ENCODE results near the gene TMC1.

Gene TMC1

DNA sequence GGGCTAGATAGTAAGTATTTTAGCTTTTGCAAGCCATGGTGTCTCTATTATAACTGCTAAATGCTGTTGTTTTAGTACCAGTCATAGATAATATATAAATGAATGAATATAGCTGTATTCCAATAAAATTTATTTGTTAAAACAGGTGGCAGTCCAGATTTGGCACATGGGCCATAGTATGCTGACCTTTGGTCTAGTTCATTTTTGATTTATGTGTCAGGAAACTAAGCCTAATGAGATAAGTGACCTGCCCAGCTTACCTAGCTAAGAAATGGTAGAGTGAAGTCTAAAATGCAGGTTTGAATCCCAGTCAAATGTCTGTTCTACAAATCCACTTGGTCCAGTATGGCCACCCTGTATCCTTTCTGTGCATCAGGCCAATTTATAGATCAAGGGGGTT lies 292.1 kb downstream of the TMC1 start:
- DNase-seq (ENCODE audit: insufficient read length, low spot score) = no peak
- FAIRE-seq = no peak
- TF ChIP-seq, protein P1, sequence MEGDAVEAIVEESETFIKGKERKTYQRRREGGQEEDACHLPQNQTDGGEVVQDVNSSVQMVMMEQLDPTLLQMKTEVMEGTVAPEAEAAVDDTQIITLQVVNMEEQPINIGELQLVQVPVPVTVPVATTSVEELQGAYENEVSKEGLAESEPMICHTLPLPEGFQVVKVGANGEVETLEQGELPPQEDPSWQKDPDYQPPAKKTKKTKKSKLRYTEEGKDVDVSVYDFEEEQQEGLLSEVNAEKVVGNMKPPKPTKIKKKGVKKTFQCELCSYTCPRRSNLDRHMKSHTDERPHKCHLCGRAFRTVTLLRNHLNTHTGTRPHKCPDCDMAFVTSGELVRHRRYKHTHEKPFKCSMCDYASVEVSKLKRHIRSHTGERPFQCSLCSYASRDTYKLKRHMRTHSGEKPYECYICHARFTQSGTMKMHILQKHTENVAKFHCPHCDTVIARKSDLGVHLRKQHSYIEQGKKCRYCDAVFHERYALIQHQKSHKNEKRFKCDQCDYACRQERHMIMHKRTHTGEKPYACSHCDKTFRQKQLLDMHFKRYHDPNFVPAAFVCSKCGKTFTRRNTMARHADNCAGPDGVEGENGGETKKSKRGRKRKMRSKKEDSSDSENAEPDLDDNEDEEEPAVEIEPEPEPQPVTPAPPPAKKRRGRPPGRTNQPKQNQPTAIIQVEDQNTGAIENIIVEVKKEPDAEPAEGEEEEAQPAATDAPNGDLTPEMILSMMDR (IDR thresholded peaks at IDR 0.05; ENCODE audit: insufficient read depth, missing control alignments) = no peak

DNA sequence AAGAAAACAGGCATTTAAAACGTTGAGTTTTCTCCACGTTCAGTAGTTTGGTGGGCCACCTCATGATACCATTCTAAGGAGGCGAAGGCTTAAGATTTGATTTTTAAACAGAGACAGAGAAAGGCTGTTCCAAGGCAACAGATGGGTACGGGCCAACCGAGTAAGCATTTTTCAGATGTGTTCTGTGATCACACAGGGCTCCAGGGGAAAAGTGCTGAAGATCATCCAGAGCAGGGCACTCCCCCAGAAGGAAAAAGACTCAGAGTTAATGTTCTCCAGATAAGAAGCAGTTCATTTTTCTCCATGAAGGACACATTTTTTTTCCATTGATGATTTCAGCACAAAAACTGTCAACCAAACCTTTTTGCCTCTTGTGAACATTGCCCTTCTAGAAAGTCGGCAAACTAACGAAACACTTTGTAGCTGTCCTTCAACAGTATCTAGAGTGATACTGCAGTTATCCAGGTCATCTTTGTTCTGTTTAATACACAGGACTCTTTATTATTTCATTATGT lies 292.7 kb downstream of the TMC1 start:
- TF ChIP-seq, protein P1 (IDR thresholded peaks at IDR 0.05; ENCODE audit: insufficient read depth, missing control alignments) = no peak
- no peak for FAIRE-seq
- no peak for DNase-seq (ENCODE audit: insufficient read length, low spot score)

DNA sequence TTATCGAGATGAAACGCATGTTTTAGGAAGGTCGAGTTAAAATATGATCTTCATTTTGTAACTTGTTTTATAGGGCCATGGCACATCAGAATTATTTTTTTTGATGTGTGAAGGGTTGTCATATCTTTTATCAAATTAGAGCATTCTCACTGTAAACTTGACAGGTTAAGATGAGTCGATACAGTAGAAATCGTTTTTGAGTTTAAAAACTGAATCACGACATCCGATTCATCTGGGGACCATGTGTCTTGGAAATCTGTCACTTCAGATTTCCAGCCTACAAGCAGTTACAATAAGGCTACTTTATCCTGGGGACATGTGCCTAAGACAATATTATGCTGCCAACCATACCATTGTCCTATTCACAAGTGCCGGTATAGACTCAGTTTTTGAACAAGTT lies 295.3 kb downstream of the TMC1 start:
- FAIRE-seq (no peak), DNase-seq (ENCODE audit: insufficient read length, low spot score) (no peak)
- TF ChIP-seq, protein P1 (IDR thresholded peaks at IDR 0.05; ENCODE audit: insufficient read depth, missing control alignments) = no peak

DNA sequence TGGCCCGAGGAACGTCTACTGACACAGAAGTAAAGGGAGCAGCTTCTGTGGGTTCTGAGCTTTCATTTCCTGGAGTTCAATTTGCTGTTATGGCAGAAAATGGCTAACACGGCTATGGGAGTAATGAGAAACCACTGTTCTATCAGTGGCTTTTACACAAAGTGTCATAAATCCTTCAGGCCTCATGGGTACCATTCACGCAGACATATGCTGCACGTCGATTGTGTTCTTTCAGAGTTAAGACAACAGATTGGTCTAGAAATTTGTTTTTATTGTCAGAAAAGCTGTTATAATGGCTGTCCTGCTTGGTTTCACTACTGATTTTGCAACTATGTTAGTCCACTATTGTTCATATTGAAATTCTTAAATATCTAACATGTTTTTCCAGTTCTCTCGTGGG lies 296.0 kb downstream of the TMC1 start:
- no peak for FAIRE-seq
- TF ChIP-seq, protein P1 (IDR thresholded peaks at IDR 0.05; ENCODE audit: insufficient read depth, missing control alignments) = no peak

DNA sequence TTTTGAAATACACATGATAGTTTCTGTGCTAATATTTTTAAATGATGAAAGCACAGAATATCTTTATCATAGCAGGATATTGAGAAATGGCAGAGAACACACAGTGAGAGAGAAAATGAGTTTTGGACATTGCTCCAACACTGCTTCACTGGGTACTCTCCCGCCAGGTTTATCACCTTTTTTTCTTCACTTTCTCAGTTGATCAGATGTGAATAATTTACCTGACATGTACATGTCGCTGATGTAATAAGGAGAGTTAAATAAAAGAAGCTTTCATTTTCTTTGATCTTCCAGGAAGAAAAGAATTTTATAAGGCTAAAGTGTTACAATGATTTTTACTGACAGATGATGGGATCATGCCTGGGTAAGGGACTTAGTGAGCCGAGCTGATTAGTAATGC lies 297.0 kb downstream of the TMC1 start:
- DNase-seq (ENCODE audit: insufficient read length, low spot score) (no peak), FAIRE-seq (peak; percentile 55)
- TF ChIP-seq, protein P1 (IDR thresholded peaks at IDR 0.05; ENCODE audit: insufficient read depth, missing control alignments) = no peak

More for the DNA sequence above, 296.0 kb downstream of the TMC1 start:
- no peak for DNase-seq (ENCODE audit: insufficient read length, low spot score)

DNA sequence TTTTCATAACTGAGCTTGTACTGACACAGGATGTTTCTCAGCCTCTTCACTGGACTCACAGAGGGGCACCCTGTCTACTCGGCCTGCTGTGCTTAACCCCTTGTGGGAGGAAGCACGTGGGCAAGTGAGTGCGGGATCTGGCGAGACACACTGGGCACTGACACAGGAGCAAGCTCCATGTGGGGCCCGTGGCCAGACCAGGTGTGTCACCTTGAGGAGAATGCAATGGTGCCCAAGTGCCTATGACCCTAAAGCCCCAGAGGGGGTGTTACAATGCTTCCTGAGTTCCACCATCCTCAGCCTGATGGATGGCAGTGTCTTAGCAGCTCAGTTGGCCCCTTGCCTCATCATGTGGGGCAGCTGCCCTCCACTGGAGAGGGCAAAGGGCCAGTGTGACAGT lies 302.6 kb downstream of the TMC1 start:
- DNase-seq (ENCODE audit: insufficient read length, low spot score) (no peak), FAIRE-seq (no peak)
- TF ChIP-seq, protein P1 (IDR thresholded peaks at IDR 0.05; ENCODE audit: insufficient read depth, missing control alignments) = no peak

DNA sequence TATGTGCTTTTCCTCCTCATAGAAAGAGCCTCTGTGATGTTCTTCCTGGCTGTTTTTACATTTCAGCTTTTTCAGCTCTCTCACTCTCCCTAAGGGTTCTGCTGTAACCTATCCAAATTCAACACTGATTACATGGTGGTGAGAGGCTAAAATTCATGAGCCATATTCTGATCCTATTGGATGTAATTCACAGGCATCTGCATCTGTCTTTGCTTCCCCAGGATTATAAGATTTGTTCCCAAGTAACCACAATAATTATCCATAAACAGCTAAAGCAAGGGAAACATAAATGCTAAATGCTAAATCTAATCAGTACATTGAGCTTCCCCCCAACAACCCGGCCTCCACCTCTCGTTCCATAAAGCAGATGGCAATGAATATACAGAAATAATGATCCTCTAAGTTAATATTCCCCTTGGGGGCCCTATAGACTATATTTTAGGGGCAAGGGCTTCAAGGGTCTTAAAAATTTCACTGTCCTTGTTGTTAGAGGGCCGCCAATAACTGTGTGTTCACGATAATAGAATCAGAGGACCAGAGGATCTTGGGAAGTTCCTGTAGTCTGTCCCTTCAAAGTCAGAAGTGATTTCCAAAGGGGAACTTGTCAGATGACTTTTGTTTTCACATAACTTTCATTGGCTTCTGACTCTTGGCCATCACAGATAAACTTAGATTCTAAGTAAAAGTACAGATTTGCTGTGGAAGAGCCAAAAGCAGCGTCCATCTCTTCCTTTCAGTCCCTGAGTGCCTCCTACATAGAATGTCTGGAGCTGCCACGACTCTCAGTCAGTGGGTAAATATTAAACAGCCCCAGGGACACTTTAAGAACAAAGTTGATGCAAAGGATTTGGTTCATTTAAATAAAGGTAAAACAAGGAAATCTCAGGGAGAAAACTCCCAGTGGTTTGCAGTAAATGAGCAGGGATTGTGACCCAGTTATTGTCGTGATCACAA lies 305.9 kb downstream of the TMC1 start:
- DNase-seq (ENCODE audit: insufficient read length, low spot score) (no peak), FAIRE-seq (peak; percentile 97)
- TF ChIP-seq, protein P1 (IDR thresholded peaks at IDR 0.05; ENCODE audit: insufficient read depth, missing control alignments) = peak; percentile 0

All from D721Med (cell line).